ENCODE results near the gene TRIM46. TPM values are rescaled to one million over a fixed set of nuclear protein-coding genes. Genes with fewer than 3 reads are reported as not detected.
"Not testable (repeated sequence)": the region's sequence is repeated elsewhere in the genome, so short reads cannot be mapped to it uniquely, and the experiment has no call there.

TRIM46 gene
- polyA plus RNA-seq, 1 donor = 0.46 TPM

- no peak for DNase-seq (ENCODE audit: low read depth)
Measured at GRCh38 chr1:155205035-155205434, 31.4 kb downstream of the TRIM46 start.

- no peak for DNase-seq (ENCODE audit: low read depth)
Measured at GRCh38 chr1:155205969-155206593, 32.4 kb downstream of the TRIM46 start.

- DNase-seq (ENCODE audit: low read depth) = no peak
Measured at GRCh38 chr1:155206891-155207805, 33.5 kb downstream of the TRIM46 start.

GRCh38 chr1:155207806-155208540 is 34.3 kb downstream of the TRIM46 start, which contains the start of gene THBS3:
Gene THBS3 (minus strand): TSS chr1:155207897. CDS start chr1:155207876, 21 bp downstream.
- no peak for DNase-seq (ENCODE audit: low read depth)

GRCh38 chr1:155208541-155209311 is 35.1 kb downstream of the TRIM46 start, which contains the start of gene MTX1:
Gene MTX1 (plus strand): TSS chr1:155208695. CDS start chr1:155208805, 110 bp downstream.
- DNase-seq (ENCODE audit: low read depth) = peak; percentile 80

GRCh38 chr1:155209312-155209721 is 35.7 kb downstream of the TRIM46 start:
- no peak for DNase-seq (ENCODE audit: low read depth)

GRCh38 chr1:155210314-155211104 is 36.9 kb downstream of the TRIM46 start:
- no peak for DNase-seq (ENCODE audit: low read depth)

- DNase-seq (ENCODE audit: low read depth) = not testable (repeated sequence)
Measured at GRCh38 chr1:155211381-155212050, 37.9 kb downstream of the TRIM46 start.

GRCh38 chr1:155212051-155212440 is 38.4 kb downstream of the TRIM46 start:
- DNase-seq (ENCODE audit: low read depth) = not testable (repeated sequence)

GRCh38 chr1:155214702-155215101 is 41.1 kb downstream of the TRIM46 start:
- DNase-seq (ENCODE audit: low read depth) = not testable (repeated sequence)

- no peak for DNase-seq (ENCODE audit: low read depth)
Measured at GRCh38 chr1:155218854-155219591, 45.4 kb downstream of the TRIM46 start.

- no peak for DNase-seq (ENCODE audit: low read depth)
Measured at GRCh38 chr1:155219592-155220031, 46.0 kb downstream of the TRIM46 start.

- DNase-seq (ENCODE audit: low read depth) = not testable (repeated sequence)
Measured at GRCh38 chr1:155220211-155220965, 46.7 kb downstream of the TRIM46 start.

GRCh38 chr1:155223047-155223446 is 49.4 kb downstream of the TRIM46 start:
- no peak for DNase-seq (ENCODE audit: low read depth)

GRCh38 chr1:155225404-155225759 is 51.7 kb downstream of the TRIM46 start:
- not testable (repeated sequence) for DNase-seq (ENCODE audit: low read depth)

GRCh38 chr1:155226188-155226909 is 52.7 kb downstream of the TRIM46 start:
- DNase-seq (ENCODE audit: low read depth) = no peak

- no peak for DNase-seq (ENCODE audit: low read depth)
Measured at GRCh38 chr1:155226910-155227260, 53.2 kb downstream of the TRIM46 start.

All from forelimb muscle (tissue), 1 donor.